PC-9 (cell line): Measurements from ENCODE around the gene LRIG2. TPM values are rescaled to one million over a fixed set of nuclear protein-coding genes. Genes with fewer than 3 reads are reported as not detected.

Experiments
- BruUV-seq: library from RNA; stranded (reverse); fragments of 400-500 nt; replicated peaks from 2 replicates; lab custom pipeline; 2021; lab: Mats Ljungman, UMichigan
- CTCF ChIA-PET: fragments of 300-600 bp; sonication (Branson Sonifier 250); formaldehyde crosslinking; loops from one replicate; lab custom pipeline; 2022; ENCODE audit warnings: antibody characterized with exemption; lab: Charles Lee
- POLR2A ChIA-PET: fragments of 300-600 bp; sonication (Branson Sonifier 250); formaldehyde crosslinking; loops from one replicate; lab custom pipeline; 2022; ENCODE audit warnings: antibody characterized with exemption; ENCODE audit not compliant: unreplicated experiment; lab: Charles Lee
- DNase-seq, 2 experiments: peaks; one replicate each; pipeline versions ENCODE4 v3.0.0 to v3.0.0-alpha.2; 2015 to 2022; ENCODE audit warnings: mixed read lengths in 1 of 2
- H2AFZ ChIP-seq: fragments of 200-600 bp; sonication (generic); 2 replicates; pipeline ENCODE4 v1.8.1; 2017; ENCODE audit warnings: antibody characterized with exemption
- H3F3A ChIP-seq: fragments of 200-600 bp; sonication (generic); 2 replicates; pipeline ENCODE4 v1.8.1; 2017; ENCODE audit warnings: antibody characterized with exemption, mild to moderate bottlenecking, low read depth; ENCODE audit not compliant: insufficient read depth
- H3K27ac ChIP-seq: fragments of 200-600 bp; sonication (generic); 2 replicates; pipeline ENCODE4 v1.6.1; 2016; ENCODE audit warnings: mixed run types
- H3K27me3 ChIP-seq: fragments of 200-600 bp; sonication (generic); 2 replicates; pipeline ENCODE4 v1.6.1; 2016; ENCODE audit warnings: low read depth, mixed run types; ENCODE audit not compliant: insufficient read depth
- H3K36me3 ChIP-seq: fragments of 200-600 bp; sonication (generic); 2 replicates; pipeline ENCODE4 v1.6.1; 2016; ENCODE audit warnings: low read depth, mixed run types
- H3K4me1 ChIP-seq: fragments of 200-600 bp; sonication (generic); replicated peaks from 2 replicates; pipeline ENCODE4 v1.6.1; 2016; ENCODE audit warnings: mixed run types; ENCODE audit not compliant: insufficient read depth
- H3K4me2 ChIP-seq: fragments of 200-600 bp; sonication (generic); 2 replicates; pipeline ENCODE4 v1.6.1; 2017; ENCODE audit warnings: mixed run types
- H3K4me3 ChIP-seq: fragments of 200-600 bp; sonication (generic); 2 replicates; pipeline ENCODE4 v1.6.1; 2016; ENCODE audit warnings: mixed run types
- H3K79me2 ChIP-seq: fragments of 200-600 bp; sonication (generic); 2 replicates; pipeline ENCODE4 v1.6.1; 2017; ENCODE audit warnings: low read depth, mixed run types
- H3K9me2 ChIP-seq: fragments of 200-600 bp; sonication (generic); 2 replicates; pipeline ENCODE4 v1.8.1; 2017; ENCODE audit warnings: mild to moderate bottlenecking; ENCODE audit not compliant: insufficient read depth
- H3K9me3 ChIP-seq: fragments of 200-600 bp; sonication (generic); 2 replicates; pipeline ENCODE4 v1.8.1; 2016; ENCODE audit warnings: low read depth; ENCODE audit not compliant: insufficient read depth
- H4K20me1 ChIP-seq: fragments of 200-600 bp; sonication (generic); 2 replicates; pipeline ENCODE4 v1.8.1; 2017; ENCODE audit not compliant: insufficient read depth
- EZH2 ChIP-seq: fragments of 200-600 bp; sonication (generic); IDR thresholded peaks from 2 replicates; pipeline ENCODE4 v1.8.0; 2017; ENCODE audit warnings: antibody characterized with exemption, low read depth
- intact Hi-C: fragments of 100-400 bp; cut with micrococcal nuclease; formaldehyde crosslinking; loops from one replicate; pipeline ENCODE4 v1.10.0; 2022; ENCODE audit not compliant: unreplicated experiment
- total RNA-seq: library from RNA; stranded (reverse); gene quantifications from 2 replicates; pipeline ENCODE4 v1.2.3, GENCODE V29; 2021
- TF ChIP-seq, protein P1 (sequence below): fragments of 200-600 bp; sonication (generic); conservative IDR thresholded peaks from 2 replicates; pipeline ENCODE4 v1.6.1; 2017; ENCODE audit warnings: mixed run types, antibody characterized with exemption, mild to moderate bottlenecking, moderate library complexity

LRIG2 gene
- total RNA-seq, 1 experiment from 2014 or later: 10.6 TPM

DNA sequence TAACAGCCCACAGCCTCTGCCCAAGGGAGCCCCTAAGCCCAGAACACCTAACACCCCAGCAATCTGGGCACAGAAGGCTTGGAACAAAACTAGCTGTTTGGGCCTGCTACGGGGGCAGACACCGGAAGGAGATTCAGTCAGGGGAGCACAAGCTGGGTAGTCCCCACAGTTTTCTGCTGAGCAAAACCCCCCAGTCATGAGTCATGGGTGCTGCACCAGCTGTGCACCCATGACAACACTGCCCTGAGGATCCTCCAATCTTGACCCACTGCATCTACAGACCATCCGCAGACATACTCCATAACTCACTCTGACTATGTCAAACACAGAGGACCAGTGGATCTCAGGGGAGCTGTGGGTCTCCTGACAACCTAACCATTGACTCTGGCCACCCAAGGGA lies 105.1 kb downstream of the LRIG2 start:
- Histone ChIP-seq H3K9me3 (no peaks in the 10 kb centered on the region), H3K36me3 (no peaks in the 10 kb centered on the region), H3K27me3 (no peaks in the 10 kb centered on the region), H3K4me1 (no peaks in the 10 kb centered on the region), H4K20me1 (no peaks in the 10 kb centered on the region), H2AFZ (no peak overlapping the region), H3K9me2 (0 out of 2 replicates have a peak, but pooled peaks cover 5% of the 10 kb centered on the region), H3K27ac (no peak overlapping the region), H3K79me2 (no peaks in the 10 kb centered on the region), H3K4me3 (no peak overlapping the region), H3F3A (no peaks in the 10 kb centered on the region), H3K4me2 (no peak overlapping the region)
- TF ChIP-seq, protein P1, sequence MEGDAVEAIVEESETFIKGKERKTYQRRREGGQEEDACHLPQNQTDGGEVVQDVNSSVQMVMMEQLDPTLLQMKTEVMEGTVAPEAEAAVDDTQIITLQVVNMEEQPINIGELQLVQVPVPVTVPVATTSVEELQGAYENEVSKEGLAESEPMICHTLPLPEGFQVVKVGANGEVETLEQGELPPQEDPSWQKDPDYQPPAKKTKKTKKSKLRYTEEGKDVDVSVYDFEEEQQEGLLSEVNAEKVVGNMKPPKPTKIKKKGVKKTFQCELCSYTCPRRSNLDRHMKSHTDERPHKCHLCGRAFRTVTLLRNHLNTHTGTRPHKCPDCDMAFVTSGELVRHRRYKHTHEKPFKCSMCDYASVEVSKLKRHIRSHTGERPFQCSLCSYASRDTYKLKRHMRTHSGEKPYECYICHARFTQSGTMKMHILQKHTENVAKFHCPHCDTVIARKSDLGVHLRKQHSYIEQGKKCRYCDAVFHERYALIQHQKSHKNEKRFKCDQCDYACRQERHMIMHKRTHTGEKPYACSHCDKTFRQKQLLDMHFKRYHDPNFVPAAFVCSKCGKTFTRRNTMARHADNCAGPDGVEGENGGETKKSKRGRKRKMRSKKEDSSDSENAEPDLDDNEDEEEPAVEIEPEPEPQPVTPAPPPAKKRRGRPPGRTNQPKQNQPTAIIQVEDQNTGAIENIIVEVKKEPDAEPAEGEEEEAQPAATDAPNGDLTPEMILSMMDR: no peak
- TF ChIP-seq EZH2: no peak
- CTCF ChIA-PET: no interaction called here
- intact Hi-C loops: no loop called here
- no peak for DNase-seq
- POLR2A ChIA-PET: no interaction called here
- no TSS peak for BruUV-seq

- no peak for DNase-seq
- no peaks in the 10 kb centered on the region for H3K36me3 ChIP-seq
- no peak overlapping the region for H2AFZ ChIP-seq
- no peaks in the 10 kb centered on the region for H4K20me1 ChIP-seq
- intact Hi-C loops: no loop called here
- BruUV-seq: no TSS peak
- no peak overlapping the region for H3K27ac ChIP-seq
- H3K4me1 ChIP-seq: no peaks in the 10 kb centered on the region
- no peak for TF ChIP-seq EZH2
- TF ChIP-seq, protein P1: no peak; the same call in 1 of the 2 replicates
- no peaks in the 10 kb centered on the region for H3K27me3 ChIP-seq
- ChIA-PET POLR2A (no interaction called here), CTCF (no interaction called here)
- H3K9me3 ChIP-seq: no peaks in the 10 kb centered on the region
- H3K79me2 ChIP-seq: no peaks in the 10 kb centered on the region
- H3K4me3 ChIP-seq: no peak overlapping the region
- H3K9me2 ChIP-seq: 0 out of 2 replicates have a peak, but pooled peaks cover 5% of the 10 kb centered on the region
- no peak overlapping the region for H3K4me2 ChIP-seq
- no peaks in the 10 kb centered on the region for H3F3A ChIP-seq
Measured at GRCh38 chr1:113178522-113178921, 105.5 kb downstream of the LRIG2 start.

Other genes with a start within 250 kb of the LRIG2 start
- gene SLC16A1, start 117.0 kb upstream of the LRIG2 start, total RNA-seq: 52.9 and 74.6 TPM in 2 replicates